ENCODE results near the gene NUBP1. TPM values are rescaled to one million over a fixed set of nuclear protein-coding genes. Genes with fewer than 3 reads are reported as not detected.
"Not testable (repeated sequence)": the region's sequence is repeated elsewhere in the genome, so short reads cannot be mapped to it uniquely, and the experiment has no call there.

NUBP1 gene
- total RNA-seq, 1 donor from 2014 or later: 21.6 TPM

DNA sequence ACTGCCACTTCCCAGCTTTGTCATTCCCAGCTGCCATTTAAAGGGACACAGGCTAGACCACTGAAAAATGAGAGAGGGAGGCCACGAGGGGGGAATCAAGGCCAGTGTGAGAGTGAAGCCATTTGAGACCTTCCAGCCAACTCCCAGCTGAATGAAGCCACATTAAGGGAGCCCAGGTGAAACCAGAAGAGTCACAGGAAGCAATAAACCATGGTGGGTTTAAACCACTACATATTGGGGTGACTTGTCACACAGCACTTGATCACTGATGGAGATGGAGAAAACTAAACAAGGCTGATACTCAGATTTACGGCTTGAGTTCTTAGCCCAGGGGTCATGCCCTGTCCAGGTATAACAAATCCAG, 2.8 kb upstream of the NUBP1 start:
- Mint-ChIP-seq H3K27ac (no peak overlapping the region), H3K27me3 (ENCODE audit: insufficient read depth, low read depth) (no peaks in the 10 kb centered on the region)
- no peaks in the 10 kb centered on the region for H3K9me3 ChIP-seq (ENCODE audit: low read depth)

GRCh38 chr16:10741249-10741648, 2.4 kb upstream of the NUBP1 start:
- H3K27ac ChIP-seq; H3K4me1 ChIP-seq; H3K27ac Mint-ChIP-seq; H3K9me3 Mint-ChIP-seq; H3K9me3 ChIP-seq (ENCODE audit: low read depth); H3K36me3 ChIP-seq; H2AFZ ChIP-seq (replicated peaks); H4K20me1 ChIP-seq (ENCODE audit: low read depth); H3K79me2 ChIP-seq (ENCODE audit: low read depth); H3K4me3 ChIP-seq; H3K36me3 Mint-ChIP-seq; DNase-seq (ENCODE audit: low spot score); H3K9ac ChIP-seq; H3K27me3 Mint-ChIP-seq (ENCODE audit: insufficient read depth, low read depth); H3K4me2 ChIP-seq; H3F3A ChIP-seq (ENCODE audit: low read depth); H3K27me3 ChIP-seq; H3K4me3 Mint-ChIP-seq: not testable (repeated sequence)
- H3K4me1 Mint-ChIP-seq: peaks cover 17% of the 10 kb centered on the region

More for the DNA sequence above, 2.8 kb upstream of the NUBP1 start:
- Histone ChIP-seq H3K36me3 (no peaks in the 10 kb centered on the region), H3K27ac (no peak overlapping the region), H3K27me3 (no peaks in the 10 kb centered on the region), H3F3A (ENCODE audit: low read depth) (no peaks in the 10 kb centered on the region), H3K4me2 (no peak overlapping the region), H3K4me1 (peaks cover 9% of the 10 kb centered on the region), H3K4me3 (no peak overlapping the region), H4K20me1 (ENCODE audit: low read depth) (no peaks in the 10 kb centered on the region), H3K79me2 (ENCODE audit: low read depth) (no peaks in the 10 kb centered on the region), H2AFZ (replicated peaks) (no peak overlapping the region), H3K9ac (no peak overlapping the region)
- Mint-ChIP-seq H3K4me1 (peaks cover 17% of the 10 kb centered on the region), H3K36me3 (no peaks in the 10 kb centered on the region), H3K4me3 (no peak overlapping the region), H3K9me3 (no peaks in the 10 kb centered on the region)
- TF ChIP-seq EZH2 (IDR thresholded peaks at IDR 0.05): no peak
- no peak for TF ChIP-seq CTCF (IDR thresholded peaks at IDR 0.05)
- no peak for TF ChIP-seq EZH2phosphoT487 (IDR thresholded peaks at IDR 0.05)
- no peak for DNase-seq (ENCODE audit: low spot score)

GRCh38 chr16:10741844-10742243, 1.8 kb upstream of the NUBP1 start:
- no peaks in the 10 kb centered on the region for H3K27me3 Mint-ChIP-seq (ENCODE audit: insufficient read depth, low read depth)
- TF ChIP-seq CTCF (IDR thresholded peaks at IDR 0.05): no peak
- TF ChIP-seq EZH2 (IDR thresholded peaks at IDR 0.05): no peak
- TF ChIP-seq EZH2phosphoT487 (IDR thresholded peaks at IDR 0.05): no peak
- H3K27me3 ChIP-seq: no peaks in the 10 kb centered on the region
- no peaks in the 10 kb centered on the region for H3K9me3 Mint-ChIP-seq
- peak overlapping the region; percentile 27 for H3K27ac Mint-ChIP-seq
- DNase-seq (ENCODE audit: low spot score): no peak
- no peaks in the 10 kb centered on the region for H4K20me1 ChIP-seq (ENCODE audit: low read depth)
- no peaks in the 10 kb centered on the region for H3K36me3 ChIP-seq
- no peak overlapping the region for H3K4me3 ChIP-seq
- no peak overlapping the region for H3K4me3 Mint-ChIP-seq
- H3K27ac ChIP-seq: no peak overlapping the region
- H3K79me2 ChIP-seq (ENCODE audit: low read depth): no peaks in the 10 kb centered on the region
- no peak overlapping the region for H3K4me2 ChIP-seq
- peaks cover 17% of the 10 kb centered on the region for H3K4me1 Mint-ChIP-seq
- H3K9me3 ChIP-seq (ENCODE audit: low read depth): no peaks in the 10 kb centered on the region
- H3K9ac ChIP-seq: no peak overlapping the region
- no peaks in the 10 kb centered on the region for H3F3A ChIP-seq (ENCODE audit: low read depth)
- no peaks in the 10 kb centered on the region for H3K36me3 Mint-ChIP-seq
- no peak overlapping the region for H2AFZ ChIP-seq (replicated peaks)
- H3K4me1 ChIP-seq: peaks cover 9% of the 10 kb centered on the region

DNA sequence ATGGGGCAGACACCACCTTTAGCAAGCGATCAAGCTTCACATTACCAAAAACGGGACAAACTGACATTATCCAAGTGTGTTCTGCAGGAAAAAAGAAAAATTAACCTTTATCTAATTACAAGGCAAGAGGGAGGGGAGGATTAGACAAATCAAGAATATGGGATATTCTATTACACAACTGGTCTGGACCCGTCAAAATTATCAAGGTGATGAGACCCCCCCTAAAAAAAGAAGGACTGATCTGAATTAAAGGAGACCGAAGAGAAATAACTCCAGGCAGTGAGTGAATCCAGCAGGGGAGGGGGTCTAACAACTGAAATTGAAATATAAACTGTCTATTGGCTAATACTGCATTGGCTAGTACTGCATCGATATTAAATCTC, 424 bp upstream of the NUBP1 start:
- Histone ChIP-seq H2AFZ (replicated peaks) (peak overlapping the region; percentile 87), H3K9ac (no peak overlapping the region)
- H3K9me3 Mint-ChIP-seq: no peaks in the 10 kb centered on the region

More for the DNA sequence above, 424 bp upstream of the NUBP1 start:
- no peak overlapping the region for H3K27ac ChIP-seq
- H3K9me3 ChIP-seq (ENCODE audit: low read depth): no peaks in the 10 kb centered on the region
- H3K36me3 Mint-ChIP-seq: no peaks in the 10 kb centered on the region
- no peaks in the 10 kb centered on the region for H3F3A ChIP-seq (ENCODE audit: low read depth)
- peaks cover 9% of the 10 kb centered on the region for H3K4me1 ChIP-seq
- peak overlapping the region; percentile 95 for H3K4me3 Mint-ChIP-seq
- no peak for TF ChIP-seq EZH2 (IDR thresholded peaks at IDR 0.05)
- no peak for TF ChIP-seq CTCF (IDR thresholded peaks at IDR 0.05)
- TF ChIP-seq EZH2phosphoT487 (IDR thresholded peaks at IDR 0.05): no peak
- no peaks in the 10 kb centered on the region for H3K27me3 Mint-ChIP-seq (ENCODE audit: insufficient read depth, low read depth)
- H3K36me3 ChIP-seq: no peaks in the 10 kb centered on the region
- H3K4me3 ChIP-seq: peak overlapping the region; percentile 52
- no peaks in the 10 kb centered on the region for H3K27me3 ChIP-seq
- H3K79me2 ChIP-seq (ENCODE audit: low read depth): no peaks in the 10 kb centered on the region
- H3K4me2 ChIP-seq: peak overlapping the region; percentile 76
- peak overlapping the region; percentile 99 for H3K27ac Mint-ChIP-seq
- H3K4me1 Mint-ChIP-seq: peaks cover 15% of the 10 kb centered on the region
- DNase-seq (ENCODE audit: low spot score): no peak
- H4K20me1 ChIP-seq (ENCODE audit: low read depth): no peaks in the 10 kb centered on the region
